Measurements from ENCODE around the gene TSHZ3.

Gene TSHZ3

DNA sequence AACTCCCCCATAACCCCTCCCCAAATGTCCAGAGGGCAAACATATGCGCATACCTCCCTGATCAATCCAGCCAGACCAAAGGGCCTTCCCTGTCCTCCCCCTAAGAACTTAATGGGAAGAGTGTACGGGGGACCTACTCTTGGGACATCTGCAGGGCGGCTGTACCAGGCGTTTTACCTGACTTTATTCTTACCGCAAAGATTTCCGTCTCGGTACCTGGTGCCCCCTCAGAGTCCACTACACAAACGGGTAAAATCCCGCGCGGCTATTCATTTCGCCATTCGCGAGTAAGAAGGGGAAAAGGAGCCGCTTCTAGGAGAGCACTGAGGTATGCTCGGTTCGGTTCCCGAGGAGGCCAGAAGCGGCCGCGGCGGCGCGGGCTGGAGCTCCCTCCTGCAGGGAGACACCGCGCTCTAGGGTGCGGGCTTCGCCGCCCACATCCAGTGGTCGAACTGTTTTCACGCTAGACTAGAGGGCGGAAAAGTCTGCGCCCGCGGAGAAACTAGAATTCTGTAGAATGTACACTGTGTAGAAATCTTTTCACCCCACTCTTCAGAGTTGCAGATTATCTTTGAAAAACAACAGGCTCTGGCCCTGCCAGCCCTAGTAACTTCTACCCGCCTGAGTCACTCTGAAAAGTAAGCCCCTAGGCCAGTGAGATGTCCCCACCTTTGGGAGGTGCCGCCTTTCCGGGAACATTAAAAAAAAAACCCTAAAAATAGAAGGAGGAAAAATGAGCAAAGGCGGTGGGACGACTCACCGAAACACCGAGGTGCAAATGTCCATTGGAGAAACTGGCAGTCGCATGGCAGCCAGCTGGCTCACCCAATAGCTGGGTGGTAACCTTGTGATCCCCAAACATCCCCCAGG, 3.8 kb upstream of the TSHZ3 start:
- DNase-seq = no peak

DNA sequence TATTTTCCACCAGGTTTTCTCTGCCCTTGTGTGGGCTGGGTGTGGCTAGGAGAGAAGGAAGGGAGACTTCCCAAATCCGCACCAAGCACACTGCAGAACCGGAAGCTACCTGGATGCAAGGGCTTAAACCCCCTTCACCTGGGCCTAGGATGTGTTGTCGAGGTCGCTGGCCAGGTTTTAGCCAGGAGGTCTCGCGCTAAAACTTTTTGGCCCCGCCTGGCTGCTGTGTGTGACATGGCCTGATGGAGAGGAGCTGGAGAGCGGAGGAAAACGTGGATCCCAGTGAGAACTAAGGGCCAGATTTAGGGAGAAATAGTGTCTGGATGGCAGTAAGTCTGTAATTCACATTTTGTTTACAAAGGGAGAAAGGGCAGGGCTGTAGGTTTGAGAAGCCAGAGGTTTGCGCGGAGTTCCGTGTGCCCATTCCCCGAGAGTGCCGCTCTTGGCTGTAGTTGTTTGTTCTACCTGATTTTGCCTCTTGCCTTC, 3.1 kb upstream of the TSHZ3 start:
- no peak for DNase-seq

DNA sequence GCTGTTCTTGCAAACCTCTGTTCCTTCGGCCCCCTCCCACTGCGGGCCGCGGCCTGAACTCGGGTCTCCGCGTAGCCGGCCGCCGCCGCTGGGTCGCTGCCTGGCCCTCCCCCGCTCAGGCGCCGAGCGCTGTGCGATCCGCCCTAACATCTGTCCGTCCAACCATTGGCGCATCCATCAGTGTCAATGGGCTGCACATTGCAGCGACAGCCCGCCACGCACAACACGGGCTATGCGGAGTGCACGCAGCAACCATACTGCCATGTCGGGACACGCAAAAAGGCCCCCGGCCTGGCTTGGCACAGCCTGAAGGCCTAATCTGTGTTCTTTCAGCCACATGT, 2.6 kb upstream of the TSHZ3 start:
- DNase-seq = no peak

DNA sequence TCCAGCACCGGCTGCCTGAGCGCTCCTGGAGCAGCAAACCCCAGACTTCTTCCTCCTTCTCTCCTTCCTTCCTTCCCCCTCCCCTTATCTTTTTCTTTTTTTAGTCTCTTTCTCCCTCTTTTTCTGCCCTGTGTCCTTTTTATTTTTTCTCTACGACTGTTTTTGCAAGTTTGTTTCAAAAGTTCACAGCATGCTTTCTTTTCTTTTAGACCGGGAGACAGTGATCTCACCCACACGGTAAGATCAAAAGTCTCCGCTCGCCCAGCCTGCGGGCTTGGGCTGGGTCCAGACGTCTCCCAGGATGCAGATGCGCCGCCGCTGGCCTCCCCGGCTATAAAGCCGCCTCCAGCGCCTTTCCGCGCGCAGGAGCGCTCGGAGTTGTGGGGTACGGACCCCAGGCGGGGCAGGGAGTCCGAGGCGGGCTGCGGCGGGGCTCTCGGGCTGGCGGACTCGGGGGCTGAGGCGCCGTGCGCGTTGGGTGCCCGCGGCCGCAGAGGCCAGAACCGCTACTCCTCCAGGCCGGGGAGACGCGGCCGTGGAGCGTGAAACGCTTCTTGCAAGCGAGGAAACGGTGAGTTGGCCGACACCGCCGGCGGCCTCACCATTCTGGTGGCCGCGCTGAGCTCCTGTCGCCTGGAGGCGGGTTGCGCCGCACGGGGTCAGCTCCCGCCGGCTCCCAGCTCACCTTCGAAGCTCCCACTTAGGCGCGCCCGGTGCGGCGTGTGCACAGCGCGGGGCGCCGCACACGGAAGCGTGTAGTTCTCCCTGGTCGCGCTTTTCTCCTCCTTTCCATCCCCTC, 2.0 kb upstream of the TSHZ3 start:
- DNase-seq = no peak

DNA sequence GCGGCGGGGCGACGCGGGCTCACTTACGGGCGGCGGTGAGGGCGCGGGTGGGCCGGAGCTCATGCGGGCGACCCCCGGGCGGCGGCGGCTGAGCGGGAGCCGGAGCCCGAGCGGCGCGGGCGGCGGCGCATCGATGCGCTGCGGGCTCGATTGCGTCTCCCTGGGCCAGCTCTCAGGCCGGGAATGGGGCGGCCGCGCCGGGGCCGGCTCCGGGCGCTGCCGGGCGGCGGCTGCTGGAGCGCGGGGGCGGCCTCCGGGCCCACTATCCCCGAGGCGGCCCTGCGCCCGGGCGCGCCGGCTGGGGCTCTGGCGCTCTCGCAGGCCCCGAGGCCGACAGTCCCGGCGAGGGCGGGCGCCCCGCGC, 1.4 kb upstream of the TSHZ3 start:
- DNase-seq = peak; percentile 45

DNA sequence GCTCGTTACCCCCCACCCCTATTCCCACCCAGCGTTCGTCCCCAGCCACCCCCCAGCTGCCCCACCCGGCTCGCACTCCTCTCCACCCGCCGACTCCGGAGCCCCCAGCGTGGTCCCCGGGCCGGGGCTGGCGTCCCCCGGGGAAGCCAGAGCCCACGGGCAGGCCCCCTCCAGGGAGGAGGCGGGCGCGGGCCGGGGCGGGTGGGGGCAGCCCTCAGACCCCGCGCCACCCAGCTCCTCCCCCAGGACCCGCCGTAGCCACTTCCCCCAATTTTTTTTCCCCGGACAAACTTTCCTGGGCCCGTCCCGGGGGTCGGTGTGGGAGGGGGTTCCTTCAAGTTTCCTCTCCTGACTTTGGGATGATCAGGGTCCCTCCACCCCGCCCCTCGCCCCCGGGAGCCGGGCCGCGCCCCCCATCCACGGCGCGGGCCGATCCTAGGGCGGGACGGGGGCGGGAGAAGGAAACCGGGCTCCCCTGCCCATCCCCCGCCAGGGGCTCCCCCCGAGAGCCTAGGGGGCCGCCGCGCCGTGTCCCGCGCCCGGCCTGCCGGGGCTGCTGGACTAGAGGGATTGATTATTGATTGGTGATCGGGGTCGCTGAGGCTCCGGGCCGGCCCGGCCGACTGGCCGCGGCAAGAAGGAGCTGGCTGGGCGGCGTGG, 927 bp upstream of the TSHZ3 start:
- no peak for DNase-seq

DNA sequence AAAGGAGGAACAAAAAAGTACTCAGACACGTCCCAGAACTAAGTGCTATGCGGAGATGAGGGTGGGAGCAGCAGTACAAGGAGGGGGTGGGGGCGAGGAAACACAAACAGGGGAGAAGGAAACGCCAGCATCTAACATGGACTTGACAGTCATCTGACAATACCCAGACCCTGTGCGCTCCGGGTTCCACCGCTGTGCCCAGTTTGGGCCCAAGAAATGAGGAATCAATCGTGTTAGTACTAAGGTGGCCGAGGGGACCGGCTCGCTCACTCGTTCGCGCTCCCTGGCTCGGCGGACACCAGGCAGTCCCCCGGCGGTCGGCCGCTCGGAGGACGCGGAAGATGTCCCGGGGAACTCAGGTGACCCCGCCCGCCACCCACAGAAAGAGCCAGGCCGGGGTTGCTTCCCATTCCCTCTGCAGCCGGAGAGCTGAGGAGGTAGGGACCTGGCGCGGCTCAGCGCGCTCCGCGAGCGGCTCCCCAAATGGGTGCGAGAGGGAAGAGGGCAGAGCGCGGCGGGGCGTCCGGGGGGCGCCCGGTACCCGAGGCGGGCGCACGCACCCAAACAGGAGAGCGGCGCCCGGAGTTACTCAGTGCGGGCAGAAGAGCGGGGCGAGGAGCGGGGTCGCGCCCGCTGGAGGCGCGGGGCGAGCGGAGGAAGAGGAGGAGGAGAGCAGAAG, 616 bp downstream of the TSHZ3 start:
- no peak for DNase-seq

DNA sequence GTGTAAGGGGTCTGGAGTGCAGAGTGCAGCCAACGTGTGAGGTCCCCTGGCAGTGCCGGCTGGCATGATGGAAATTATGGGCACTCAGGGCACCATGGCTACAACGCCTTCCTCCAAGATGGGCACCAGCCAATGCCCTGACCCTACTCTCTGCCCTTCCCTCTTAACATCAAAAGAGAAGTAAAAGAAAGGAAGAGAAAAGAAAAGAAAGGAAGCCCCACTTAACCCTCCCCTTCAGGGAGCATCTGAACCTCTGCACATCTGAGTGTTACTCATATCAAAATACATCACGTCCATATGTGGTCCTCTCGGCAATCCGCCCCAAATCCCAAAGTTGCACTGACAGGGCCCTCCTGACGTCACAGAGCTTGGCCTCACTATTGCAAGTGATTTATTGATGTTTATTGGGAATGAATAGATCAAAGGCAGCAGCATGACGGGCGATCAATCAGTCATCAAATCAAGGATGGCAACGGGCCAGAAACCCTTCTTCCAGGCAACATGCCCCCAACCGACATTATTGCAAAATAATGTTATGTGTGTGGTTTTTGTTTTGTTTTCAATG, 1.3 kb downstream of the TSHZ3 start:
- no peak for DNase-seq

DNA sequence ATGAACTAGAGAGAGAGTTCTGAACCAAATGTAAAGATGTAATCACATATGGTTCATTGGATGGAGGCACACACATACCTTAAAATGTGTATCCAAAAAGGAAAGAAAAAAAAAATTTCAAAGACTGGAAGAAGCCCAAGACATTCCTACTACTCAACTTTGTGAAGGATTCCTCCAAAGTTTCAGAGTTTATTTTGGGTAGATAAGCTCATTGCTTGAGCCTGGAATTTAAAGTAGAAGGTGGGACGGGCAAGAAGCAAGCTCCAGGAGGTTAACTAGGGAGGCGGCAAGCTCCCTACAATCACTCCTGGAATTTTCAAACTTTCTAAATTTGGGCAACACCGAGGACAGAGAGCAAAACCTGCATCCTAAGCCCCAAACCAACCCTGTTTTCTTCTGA, 1.9 kb downstream of the TSHZ3 start:
- no peak for DNase-seq

DNA sequence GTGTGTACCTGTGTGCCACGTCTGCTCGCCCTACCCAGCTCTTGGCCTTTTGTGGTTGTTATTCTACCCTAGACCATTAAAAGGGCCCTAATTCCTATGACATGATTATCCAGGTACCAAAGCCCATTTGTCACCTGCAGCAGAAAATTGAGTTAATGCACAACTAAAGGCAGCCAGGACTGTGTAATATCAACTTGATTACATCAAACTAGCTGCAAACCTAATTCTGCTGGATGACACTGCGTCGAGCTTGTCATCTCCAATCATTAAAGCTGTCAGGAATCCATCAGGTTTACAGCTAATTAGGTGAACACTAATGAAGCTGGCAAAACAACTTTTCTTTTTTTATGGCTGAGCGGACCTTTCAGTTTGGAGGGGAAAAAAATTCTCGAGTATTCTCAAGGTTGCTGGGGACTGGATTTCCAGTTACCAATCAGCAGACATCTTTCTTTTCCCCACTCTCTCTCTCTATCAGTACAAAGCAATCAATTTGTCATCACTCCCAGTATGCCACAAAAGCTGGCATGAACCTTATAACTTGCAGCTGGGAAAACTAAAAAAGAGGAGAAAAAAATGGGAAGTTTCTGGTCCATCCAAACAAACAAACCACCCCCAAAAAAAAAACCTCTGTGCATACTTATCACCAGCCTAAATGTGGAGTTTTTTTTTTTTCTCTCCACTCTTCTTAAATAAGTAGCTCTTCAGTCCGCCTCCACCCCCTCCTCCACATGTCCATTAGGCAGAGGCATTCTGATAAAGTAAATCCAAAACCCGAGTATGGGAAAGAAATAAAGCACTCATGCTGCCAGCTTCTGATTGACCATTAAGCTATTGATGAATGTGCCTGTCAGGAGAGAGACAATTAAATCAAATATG, 2.8 kb downstream of the TSHZ3 start:
- no peak for DNase-seq

DNA sequence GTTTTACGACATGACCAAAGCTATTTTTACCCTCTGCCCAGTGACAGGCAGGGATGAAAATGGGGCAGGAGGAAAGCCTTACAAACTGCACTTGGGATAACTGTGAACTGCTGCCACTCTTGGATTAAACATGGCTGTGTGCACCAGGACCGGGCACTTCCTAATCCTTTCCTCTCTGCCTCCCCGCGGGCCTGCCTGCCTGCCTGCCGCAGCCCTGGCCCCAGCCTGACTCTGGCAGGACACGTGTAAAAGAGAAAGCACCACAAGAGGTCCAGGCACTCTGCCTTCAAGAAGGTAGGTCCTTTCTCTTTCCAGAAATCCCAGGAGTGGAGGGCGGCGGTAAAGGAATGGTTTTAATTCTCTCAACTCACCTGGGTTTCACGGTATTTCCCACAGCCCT, 4.8 kb downstream of the TSHZ3 start:
- DNase-seq = no peak

DNA sequence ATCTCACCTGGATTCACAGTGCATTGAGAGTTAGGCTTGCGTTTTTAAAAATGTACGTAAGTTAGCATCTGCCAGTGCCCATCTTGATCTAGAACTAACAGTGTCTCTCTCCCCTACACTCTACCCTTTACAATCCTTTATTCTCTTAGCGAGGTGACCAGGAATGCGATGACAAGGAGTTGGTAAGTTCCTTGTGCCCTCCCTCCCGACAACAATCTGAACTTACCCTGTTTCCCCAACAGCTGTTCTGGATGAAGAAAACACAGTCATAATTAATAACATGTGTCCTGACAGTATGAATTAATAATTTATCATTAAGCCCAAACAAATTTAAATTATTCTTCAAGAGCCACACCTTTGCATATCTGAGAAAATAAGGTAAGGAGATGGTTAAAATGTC, 6.3 kb downstream of the TSHZ3 start:
- no peak for DNase-seq

DNA sequence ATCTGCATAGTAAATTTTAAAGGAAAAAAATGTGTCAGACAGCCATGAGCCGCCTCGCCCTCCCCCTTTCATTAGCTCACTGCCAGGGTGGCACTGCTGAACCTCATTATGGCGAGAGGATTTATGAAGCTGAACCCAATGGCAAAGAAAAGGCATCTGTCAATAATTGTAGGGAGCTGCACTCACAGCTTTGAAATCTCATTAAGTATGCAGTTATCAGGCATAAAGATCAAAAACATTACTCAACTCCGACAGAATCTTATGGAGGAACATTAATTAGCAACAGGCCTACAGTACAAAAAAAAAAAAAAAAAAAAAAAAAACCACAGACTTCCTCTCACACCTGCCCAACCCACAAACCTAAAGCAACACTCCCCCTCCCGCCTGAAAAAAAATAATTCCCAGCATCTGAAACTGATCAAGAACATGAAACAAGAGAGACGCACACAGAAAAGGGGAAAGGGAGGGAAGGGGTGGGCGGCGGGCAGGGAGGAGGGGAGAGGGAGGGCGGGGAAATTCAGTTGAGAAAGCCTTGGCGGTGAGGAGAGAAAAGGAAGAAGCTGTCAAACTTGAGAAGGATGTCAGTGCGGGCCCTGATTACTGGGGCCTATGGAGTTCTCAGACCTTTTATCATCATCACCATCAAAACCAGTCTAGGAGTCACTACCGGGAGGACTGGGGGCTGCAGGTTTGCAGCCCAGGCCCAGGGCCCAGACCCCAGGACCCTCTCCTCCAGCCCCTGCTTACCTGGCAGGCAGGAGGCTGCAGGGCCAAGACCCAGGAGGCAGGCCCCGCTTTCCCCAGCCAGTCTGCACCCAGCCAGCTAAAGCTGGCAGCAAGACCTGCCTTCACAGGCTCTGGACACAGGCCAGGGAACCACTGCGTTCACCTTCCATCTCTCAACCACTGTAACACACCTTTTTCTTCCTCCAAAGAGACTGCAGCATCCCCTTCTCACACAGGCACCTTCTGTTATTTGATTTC, 8.9 kb downstream of the TSHZ3 start:
- no peak for DNase-seq

DNA sequence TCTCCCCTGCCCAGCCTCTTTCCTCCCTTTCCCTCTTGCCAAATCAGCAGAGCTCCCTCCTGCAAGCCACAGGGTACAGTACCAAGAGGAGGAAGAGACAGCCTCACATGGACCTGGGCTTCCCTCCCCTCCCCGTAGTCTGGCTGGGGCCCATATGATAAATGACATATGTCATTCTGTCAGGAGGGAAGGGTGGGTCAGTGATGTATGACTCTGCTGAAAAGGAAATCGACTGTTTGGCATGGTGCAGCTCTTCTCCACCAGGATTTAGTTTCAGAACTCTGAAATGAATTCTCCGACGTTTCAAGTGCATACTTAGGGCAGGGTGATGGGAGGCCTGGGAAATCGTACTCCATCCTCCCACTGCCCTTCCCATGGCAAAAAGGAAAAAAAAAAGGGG, 9.8 kb downstream of the TSHZ3 start:
- DNase-seq = no peak

DNA sequence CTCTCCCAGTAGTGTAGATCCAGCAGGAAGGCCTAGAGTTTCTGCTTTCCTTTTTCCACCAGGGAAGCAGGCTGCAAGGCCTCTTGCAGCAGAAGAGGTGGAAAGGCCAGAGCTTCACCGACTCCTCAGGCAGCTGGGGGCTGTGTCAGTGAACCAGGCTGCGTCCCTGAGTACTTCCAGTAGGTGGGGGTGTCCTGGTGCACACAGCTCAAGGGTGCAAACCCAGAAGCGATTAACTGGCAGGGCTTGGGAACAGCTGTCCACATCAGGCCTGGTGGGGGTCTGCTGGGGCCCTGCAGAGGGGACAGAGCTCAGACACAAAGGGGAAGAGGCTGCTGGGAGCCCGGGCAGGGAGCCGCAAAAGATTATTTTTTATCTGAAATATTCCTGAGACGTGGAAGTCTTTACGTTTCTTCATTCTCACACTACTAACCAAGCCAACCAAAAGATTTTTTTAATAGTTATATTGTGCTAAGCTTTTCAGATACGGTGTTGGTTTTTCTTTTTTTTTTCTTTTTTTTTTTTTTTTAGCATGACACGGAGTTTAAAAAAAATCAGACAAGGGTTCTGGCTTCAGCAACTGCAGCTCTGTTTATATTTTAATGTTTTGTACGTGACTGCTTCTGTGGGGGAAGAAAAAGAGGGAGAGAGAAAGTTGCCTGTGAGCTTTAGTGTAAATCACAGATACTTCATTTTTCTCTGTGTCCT, 11.0 kb downstream of the TSHZ3 start:
- DNase-seq = no peak

DNA sequence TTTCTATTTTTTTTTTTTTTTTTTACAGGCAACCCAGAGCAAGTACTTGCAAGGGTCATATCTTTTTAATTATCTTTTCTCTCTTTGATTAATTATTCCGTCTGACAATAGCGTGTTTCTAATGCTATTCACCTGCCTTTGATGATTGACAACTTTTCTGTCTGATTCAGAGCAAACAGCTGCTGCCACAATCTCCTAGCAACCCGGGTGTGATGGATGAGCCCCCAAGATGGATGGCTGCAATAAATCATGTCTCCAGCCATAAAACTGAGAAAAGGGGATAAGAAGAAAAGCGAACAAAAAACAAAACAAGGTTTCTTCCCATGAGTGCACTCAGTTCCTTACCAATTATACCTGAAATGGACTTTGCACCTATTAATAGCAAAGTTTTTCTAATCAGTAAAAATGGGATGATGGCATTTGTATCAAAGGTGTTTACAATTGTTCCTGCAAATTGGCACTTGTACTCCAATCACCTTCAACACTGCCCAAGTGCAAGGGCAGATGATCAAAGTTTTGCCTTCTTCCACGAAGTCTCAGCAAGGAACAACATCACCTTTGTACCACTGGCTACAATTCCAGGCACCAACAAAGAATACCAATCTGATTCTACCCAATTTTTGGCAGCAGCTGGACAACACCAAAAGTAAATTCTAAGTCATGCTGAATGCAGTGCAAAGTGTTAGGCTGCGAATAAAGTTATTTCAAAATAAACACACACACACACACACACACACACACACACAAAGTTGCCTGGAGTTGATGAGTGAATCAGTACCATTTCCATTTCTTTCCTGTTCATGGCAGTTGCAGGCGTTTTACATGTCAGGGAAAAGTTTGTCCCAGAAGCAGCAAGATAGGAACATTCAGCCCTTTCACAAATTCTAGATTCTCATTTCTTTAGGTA, 12.0 kb downstream of the TSHZ3 start:
- no peak for DNase-seq

DNA sequence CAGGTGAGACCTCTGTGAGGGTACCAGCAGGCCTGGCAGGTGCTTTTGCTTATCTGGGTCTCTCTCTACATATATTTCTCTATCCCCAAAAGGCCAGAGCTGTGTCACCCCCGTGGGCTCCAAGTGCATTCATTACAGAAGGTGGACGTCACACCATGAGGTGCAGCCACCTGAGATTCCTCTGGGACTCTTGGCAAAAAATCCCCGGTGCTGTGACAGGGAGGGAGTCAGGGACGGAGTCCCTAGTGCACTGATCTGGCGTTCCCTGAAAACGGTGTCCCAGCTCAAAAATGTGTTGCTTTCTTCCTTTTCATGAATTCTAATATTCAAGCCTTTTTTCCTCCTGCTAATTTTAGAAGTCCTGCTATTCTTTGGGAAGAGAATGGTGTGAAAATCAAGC, 13.5 kb downstream of the TSHZ3 start:
- DNase-seq = no peak

DNA sequence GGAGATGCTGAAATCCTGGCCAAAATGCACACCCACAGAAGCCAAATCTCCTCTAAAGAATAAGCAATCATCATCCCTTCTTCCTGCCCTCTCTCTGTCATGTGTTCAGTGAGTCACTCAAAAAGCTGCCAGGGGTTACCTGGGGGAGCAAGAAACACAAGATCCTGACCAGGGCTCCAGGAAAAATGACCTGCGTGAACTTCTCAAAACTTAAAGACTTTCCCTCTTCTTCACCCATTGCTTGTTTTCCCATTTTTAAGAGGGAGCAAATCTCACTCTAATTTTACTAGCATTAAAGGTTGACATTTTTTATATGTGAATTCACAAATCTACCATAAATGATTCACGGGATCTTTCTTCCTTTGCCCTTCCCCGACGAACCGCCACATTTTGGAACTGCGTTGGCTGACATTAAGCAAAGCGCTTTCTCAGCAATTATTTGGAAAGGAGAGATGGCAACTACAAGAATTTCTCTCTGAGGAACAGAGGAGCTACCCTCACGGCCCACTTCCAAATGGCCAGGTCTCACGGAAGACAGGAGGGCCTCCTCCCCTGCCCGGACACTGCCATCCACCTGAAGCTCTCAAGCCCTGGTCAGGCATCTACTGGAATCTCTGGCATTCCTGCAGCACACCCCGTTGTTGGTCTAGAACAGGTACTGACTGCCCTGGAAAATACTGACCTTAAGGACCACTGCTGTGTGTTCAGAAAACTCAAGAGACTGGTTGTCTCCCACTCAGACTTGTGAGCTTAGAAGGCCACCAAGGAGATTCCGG, 14.2 kb downstream of the TSHZ3 start:
- DNase-seq = no peak

Measured in activated naive CD4-positive, alpha-beta T cell treated with Interleukin-2 at 50 U/mL for 16 hours (primary cell).